CD14-positive monocyte (primary cell): ENCODE data around the gene KRTAP2-1. TPM values are rescaled to one million over a fixed set of nuclear protein-coding genes. Genes with fewer than 3 reads are reported as not detected.

Experiments used
- DNase-seq, 3 donors: peaks; one replicate each; pipeline ENCODE4 v3.0.0-alpha.2; 2011 to 2022
- H2AFZ ChIP-seq: 2 replicates; pipeline ENCODE4 v1.6.0; 2012; ENCODE audit warnings: mild to moderate bottlenecking, low read depth, low read length, inconsistent platforms; ENCODE audit not compliant: insufficient read depth, poor library complexity, severe bottlenecking
- H3K27ac ChIP-seq, 2 donors: 1 replicate in 1 of 2; 2 replicates in 1 of 2; pipeline ENCODE4 v1.5.1; 2012 to 2013; ENCODE audit warnings: low read length in 2 of 2, control low read depth in 1 of 2, inconsistent platforms in 1 of 2, low read depth in 1 of 2, mild to moderate bottlenecking in 1 of 2
- H3K27me3 ChIP-seq, 2 donors: one replicate each; pipeline versions ENCODE4 v1.6.0 to v1.6.1; 2011 to 2013; ENCODE audit warnings: low read length in 2 of 2; ENCODE audit not compliant: control insufficient read depth in 2 of 2, insufficient read depth in 2 of 2
- H3K36me3 ChIP-seq, 2 donors: replicated peaks in 1 of 2; 1 replicate in 1 of 2; 2 replicates in 1 of 2; pipeline versions ENCODE4 v1.5.1 to v1.6.1; 2012 to 2013; ENCODE audit warnings: low read length in 2 of 2, control low read depth in 1 of 2, inconsistent platforms in 1 of 2, mild to moderate bottlenecking in 1 of 2; ENCODE audit not compliant: insufficient read depth in 2 of 2, control insufficient read depth in 1 of 2
- H3K4me1 ChIP-seq, 2 donors: 1 replicate in 1 of 2; 2 replicates in 1 of 2; pipeline versions ENCODE4 v1.5.1 to v1.6.1; 2012 to 2013; ENCODE audit warnings: low read length in 2 of 2, control low read depth in 1 of 2, inconsistent platforms in 1 of 2, mild to moderate bottlenecking in 1 of 2, moderate library complexity in 1 of 2; ENCODE audit not compliant: insufficient read depth in 2 of 2, control insufficient read depth in 1 of 2
- H3K4me2 ChIP-seq: replicated peaks from 2 replicates; pipeline ENCODE3; 2012; ENCODE audit warnings: low read length, moderate library complexity, mild to moderate bottlenecking; ENCODE audit not compliant: poor library complexity, severe bottlenecking; ENCODE audit errors: extremely low read depth
- H3K4me3 ChIP-seq, 3 experiments: fragments of 200-600 bp in 1 of 3; sonication (generic) in 1 of 3; replicated peaks in 1 of 3; 1 replicate in 2 of 3; 2 replicates in 1 of 3; pipeline ENCODE4 v1.5.1; 2011 to 2013; ENCODE audit warnings: low read length in 3 of 3, mild to moderate bottlenecking in 3 of 3, control low read depth in 2 of 3, low read depth in 2 of 3, inconsistent platforms in 1 of 3, moderate library complexity in 1 of 3
- H3K79me2 ChIP-seq: 2 replicates; pipeline ENCODE4 v1.6.0; 2012; ENCODE audit warnings: mild to moderate bottlenecking, control low read depth, inconsistent platforms, low read length, moderate library complexity; ENCODE audit not compliant: insufficient read depth
- H3K9ac ChIP-seq: 2 replicates; pipeline ENCODE4 v1.6.0; 2017; ENCODE audit warnings: low read length, mild to moderate bottlenecking; ENCODE audit not compliant: insufficient read depth, poor library complexity, severe bottlenecking
- H3K9me3 ChIP-seq, 2 donors: replicated peaks in 1 of 2; 1 replicate in 1 of 2; 2 replicates in 1 of 2; pipeline versions ENCODE4 v1.5.1 to v1.6.1; 2012 to 2013; ENCODE audit warnings: low read length in 2 of 2, control low read depth in 1 of 2; ENCODE audit not compliant: control insufficient read depth in 1 of 2, insufficient read depth in 1 of 2
- H4K20me1 ChIP-seq: 2 replicates; pipeline ENCODE4 v1.6.0; 2012; ENCODE audit warnings: mild to moderate bottlenecking, low read length, control low read depth, moderate library complexity; ENCODE audit not compliant: insufficient read depth
- H3K27ac Mint-ChIP-seq, 7 donors: one replicate each; pipeline ENCODE4 v1.8.0; 2020; ENCODE audit warnings: mild to moderate bottlenecking in 7 of 7, mixed read lengths in 7 of 7, moderate library complexity in 6 of 7, inconsistent platforms in 2 of 7
- H3K27me3 Mint-ChIP-seq, 3 donors: one replicate each; pipeline ENCODE4 v1.8.0; 2021 to 2022; ENCODE audit warnings: low read depth in 3 of 3, mild to moderate bottlenecking in 3 of 3, mixed read lengths in 3 of 3, moderate library complexity in 3 of 3, inconsistent platforms in 1 of 3
- H3K36me3 Mint-ChIP-seq, 2 donors: one replicate each; pipeline ENCODE4 v1.8.0; 2020; ENCODE audit warnings: mixed read lengths in 2 of 2, inconsistent platforms in 1 of 2, mild to moderate bottlenecking in 1 of 2
- H3K4me1 Mint-ChIP-seq: one replicate; pipeline ENCODE4 v1.8.0; 2020; ENCODE audit warnings: mild to moderate bottlenecking, mixed read lengths
- H3K4me3 Mint-ChIP-seq, 2 donors: one replicate each; pipeline ENCODE4 v1.8.0; 2020; ENCODE audit warnings: mild to moderate bottlenecking in 2 of 2, mixed read lengths in 2 of 2, moderate library complexity in 1 of 2
- H3K9me3 Mint-ChIP-seq, 7 donors: one replicate each; pipeline ENCODE4 v1.8.0; 2020 to 2022; ENCODE audit warnings: mixed read lengths in 7 of 7, mild to moderate bottlenecking in 6 of 7, moderate library complexity in 6 of 7, inconsistent platforms in 2 of 7
- CTCF ChIP-seq: fragments of 200-600 bp; IDR thresholded peaks from one replicate; pipeline ENCODE4 v1.8.0; 2022; ENCODE audit warnings: antibody characterized with exemption, mild to moderate bottlenecking
- whole genome bisulfite sequencing: methylation state at CpG from one replicate; pipeline ENCODE4 v1.1.5; 2013; ENCODE audit warnings: missing lambda C conversion rate; ENCODE audit not compliant: insufficient coverage; 5-methylcytosine and 5-hydroxymethylcytosine counted together
- intact Hi-C, 2 donors: fragments of 100-400 bp; cut with micrococcal nuclease; formaldehyde crosslinking; loops; one replicate each; pipeline versions ENCODE4 v1.15.0 to v1.15.1; 2023
- polyA plus RNA-seq, 3 donors: library from polyadenylated mRNA; depleted of rRNA in 1 of 3; unstranded in 2 of 3; stranded (reverse) in 1 of 3; fragments of 300-500 nt in 2 of 3; fragments of >200 nt in 1 of 3; fragmentation: Illumina TruSeq in 2 of 3; gene quantifications; 1 replicate in 2 of 3; 2 replicates in 1 of 3; pipeline ENCODE4 v1.2.3, GENCODE V29; 2012 to 2021

The KRTAP2-1 gene
- polyA plus RNA-seq, 3 donors: not detected

- Histone ChIP-seq H3K27ac (no peak overlapping the region), H3K9me3 (no peaks in the 10 kb centered on the region), H2AFZ (no peak overlapping the region), H4K20me1 (no peaks in the 10 kb centered on the region), H3K9ac (no peak overlapping the region), H3K4me1 (no peaks in the 10 kb centered on the region), H3K4me3 (no peak overlapping the region), H3K36me3 (no peaks in the 10 kb centered on the region), H3K79me2 (no peaks in the 10 kb centered on the region), H3K4me2 (no peak overlapping the region), H3K27me3 (no peaks in the 10 kb centered on the region)
- Mint-ChIP-seq H3K36me3 (no peaks in the 10 kb centered on the region), H3K4me1 (no peaks in the 10 kb centered on the region), H3K9me3 (peaks cover 0 to 6% (median 0%) of the 10 kb centered on the region in 7 donors), H3K4me3 (no peak overlapping the region), H3K27ac (no peak overlapping the region), H3K27me3 (peaks cover 0 to 2% (median 2%) of the 10 kb centered on the region in 3 donors)
- 86% methylated on average over 9 of the region's 13 CpGs for WGBS
- intact Hi-C loops: no loop called here
- DNase-seq: no peak
- TF ChIP-seq CTCF: no peak
These were observed 30.4 kb downstream of the KRTAP2-1 start for GRCh38 chr17:41016578-41017215.

- no peak overlapping the region for H3K27ac ChIP-seq
- no peaks in the 10 kb centered on the region for H3K9me3 Mint-ChIP-seq
- no peak overlapping the region for H3K4me3 Mint-ChIP-seq
- no peak overlapping the region for H3K4me2 ChIP-seq
- H3K27ac Mint-ChIP-seq: no peak overlapping the region
- 73% methylated on average over 4 of the region's 7 CpGs for WGBS
- TF ChIP-seq CTCF: no peak
- no peaks in the 10 kb centered on the region for H4K20me1 ChIP-seq
- H3K36me3 ChIP-seq: no peaks in the 10 kb centered on the region
- H3K27me3 ChIP-seq: no peaks in the 10 kb centered on the region
- no peaks in the 10 kb centered on the region for H3K4me1 Mint-ChIP-seq
- H3K9ac ChIP-seq: no peak overlapping the region
- intact Hi-C loops: no loop called here
- no peak overlapping the region for H2AFZ ChIP-seq
- H3K4me1 ChIP-seq: no peaks in the 10 kb centered on the region
- no peaks in the 10 kb centered on the region for H3K36me3 Mint-ChIP-seq
- H3K79me2 ChIP-seq: no peaks in the 10 kb centered on the region
- no peak for DNase-seq
- no peaks in the 10 kb centered on the region for H3K9me3 ChIP-seq
- peaks cover 0 to 2% (median 2%) of the 10 kb centered on the region in 3 donors for H3K27me3 Mint-ChIP-seq
- H3K4me3 ChIP-seq: no peak overlapping the region
These were observed 31.7 kb downstream of the KRTAP2-1 start for GRCh38 chr17:41015454-41015853.
